ENCODE data around the gene FGFRL1.

FGFRL1 gene

DNA sequence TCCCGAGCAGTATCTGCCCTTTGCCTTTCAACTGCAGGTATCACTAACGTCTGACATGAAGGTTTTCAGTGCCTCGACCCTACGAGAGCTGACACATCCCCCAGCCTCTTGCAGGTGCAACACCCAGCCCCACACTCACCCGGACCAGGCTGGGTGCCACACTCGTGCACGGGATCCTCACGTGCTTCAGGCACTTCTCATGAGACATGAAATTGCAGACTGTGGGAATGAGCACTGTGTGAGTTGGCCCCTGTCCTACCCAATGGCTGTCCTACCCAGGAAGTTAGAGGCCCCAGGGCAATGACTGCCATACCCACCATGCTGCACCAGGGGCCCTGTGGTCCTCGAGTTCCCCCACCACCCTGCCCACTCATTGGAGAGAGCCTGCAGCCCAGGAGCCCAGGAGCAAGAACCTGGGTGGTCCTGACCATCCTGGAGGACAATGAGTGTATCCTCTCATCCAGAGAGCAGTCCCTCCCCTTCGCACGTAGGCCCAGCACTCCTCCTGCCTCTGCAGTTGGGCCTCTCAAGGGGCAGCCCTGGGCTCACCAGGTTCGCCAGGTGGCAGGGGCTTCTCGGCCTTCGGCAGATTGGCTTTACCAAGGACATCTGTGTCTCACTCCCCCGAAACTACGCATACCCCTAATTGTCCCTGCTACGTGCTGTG, 40.4 kb upstream of the FGFRL1 start:
- Histone ChIP-seq H3K27me3 (ENCODE audit: insufficient read depth, low read depth) (no peaks in the 10 kb centered on the region), H3K4me1 (ENCODE audit: low read depth, poor library complexity, severe bottlenecking) (no peaks in the 10 kb centered on the region), H3K27ac (no peak overlapping the region), H3K79me2 (ENCODE audit: insufficient read depth, low read depth) (no peaks in the 10 kb centered on the region), H3K4me2 (no peak overlapping the region), H3K36me3 (ENCODE audit: insufficient read depth) (no peaks in the 10 kb centered on the region), H2AFZ (ENCODE audit: low read depth) (no peak overlapping the region), H3K4me3 (IDR thresholded peaks at IDR 0.05; ENCODE audit: insufficient read depth, low read depth, low read length) (no peak overlapping the region), H3K9ac (no peak overlapping the region), H4K20me1 (ENCODE audit: insufficient read depth) (no peaks in the 10 kb centered on the region)
- TF ChIP-seq, protein P1, sequence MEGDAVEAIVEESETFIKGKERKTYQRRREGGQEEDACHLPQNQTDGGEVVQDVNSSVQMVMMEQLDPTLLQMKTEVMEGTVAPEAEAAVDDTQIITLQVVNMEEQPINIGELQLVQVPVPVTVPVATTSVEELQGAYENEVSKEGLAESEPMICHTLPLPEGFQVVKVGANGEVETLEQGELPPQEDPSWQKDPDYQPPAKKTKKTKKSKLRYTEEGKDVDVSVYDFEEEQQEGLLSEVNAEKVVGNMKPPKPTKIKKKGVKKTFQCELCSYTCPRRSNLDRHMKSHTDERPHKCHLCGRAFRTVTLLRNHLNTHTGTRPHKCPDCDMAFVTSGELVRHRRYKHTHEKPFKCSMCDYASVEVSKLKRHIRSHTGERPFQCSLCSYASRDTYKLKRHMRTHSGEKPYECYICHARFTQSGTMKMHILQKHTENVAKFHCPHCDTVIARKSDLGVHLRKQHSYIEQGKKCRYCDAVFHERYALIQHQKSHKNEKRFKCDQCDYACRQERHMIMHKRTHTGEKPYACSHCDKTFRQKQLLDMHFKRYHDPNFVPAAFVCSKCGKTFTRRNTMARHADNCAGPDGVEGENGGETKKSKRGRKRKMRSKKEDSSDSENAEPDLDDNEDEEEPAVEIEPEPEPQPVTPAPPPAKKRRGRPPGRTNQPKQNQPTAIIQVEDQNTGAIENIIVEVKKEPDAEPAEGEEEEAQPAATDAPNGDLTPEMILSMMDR (conservative IDR thresholded peaks at IDR 0.05; ENCODE audit: low read depth, low read length) = no peak

DNA sequence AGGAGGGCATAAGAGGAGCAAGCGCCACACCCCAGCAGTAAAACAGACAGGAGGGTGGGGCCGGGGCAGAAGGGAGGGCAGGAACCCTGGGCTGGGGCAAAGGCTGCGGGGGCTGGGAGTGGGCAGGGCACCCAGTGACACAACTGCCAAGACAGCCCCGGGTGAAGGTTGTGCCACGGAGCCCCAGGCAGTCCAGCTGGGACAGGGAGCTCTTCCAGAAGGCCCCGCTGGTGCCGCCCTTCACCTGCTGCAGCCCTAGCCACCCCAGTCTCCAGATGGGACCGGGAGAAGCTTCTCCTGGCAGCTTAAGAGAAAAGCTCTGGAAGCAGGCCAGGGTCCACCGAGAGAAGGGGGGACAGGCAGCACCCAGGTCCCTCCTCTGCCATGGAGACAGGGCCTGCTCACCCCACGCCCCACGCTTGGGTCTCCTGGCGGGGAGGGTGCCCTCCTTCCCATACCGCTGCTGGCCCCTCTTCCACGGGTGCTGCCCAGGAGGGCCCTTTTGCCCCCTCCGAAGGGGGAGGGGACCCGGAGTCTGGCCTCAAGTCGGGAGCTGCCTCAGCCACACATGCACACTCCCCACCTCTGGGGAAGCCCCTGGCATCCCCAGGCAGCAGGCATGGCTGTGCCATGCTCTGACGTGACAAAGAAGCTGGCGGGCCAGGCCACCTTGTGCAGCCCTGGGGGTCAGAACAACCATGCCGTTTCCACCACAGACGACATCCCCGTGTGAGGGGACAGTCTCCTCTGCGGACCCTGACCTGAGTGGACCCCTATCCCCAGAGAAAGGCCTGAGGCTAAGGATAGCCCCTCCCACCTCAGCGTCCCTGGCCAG, 39.5 kb upstream of the FGFRL1 start:
- Histone ChIP-seq H3K36me3 (ENCODE audit: insufficient read depth) (no peaks in the 10 kb centered on the region), H3K9ac (no peak overlapping the region), H3K4me2 (no peak overlapping the region), H3K27ac (no peak overlapping the region), H3K4me1 (ENCODE audit: low read depth, poor library complexity, severe bottlenecking) (no peaks in the 10 kb centered on the region), H3K4me3 (IDR thresholded peaks at IDR 0.05; ENCODE audit: insufficient read depth, low read depth, low read length) (no peak overlapping the region), H4K20me1 (ENCODE audit: insufficient read depth) (no peaks in the 10 kb centered on the region), H3K79me2 (ENCODE audit: insufficient read depth, low read depth) (no peaks in the 10 kb centered on the region), H2AFZ (ENCODE audit: low read depth) (no peak overlapping the region), H3K27me3 (ENCODE audit: insufficient read depth, low read depth) (no peaks in the 10 kb centered on the region)
- TF ChIP-seq, protein P1 (conservative IDR thresholded peaks at IDR 0.05; ENCODE audit: low read depth, low read length) = no peak

DNA sequence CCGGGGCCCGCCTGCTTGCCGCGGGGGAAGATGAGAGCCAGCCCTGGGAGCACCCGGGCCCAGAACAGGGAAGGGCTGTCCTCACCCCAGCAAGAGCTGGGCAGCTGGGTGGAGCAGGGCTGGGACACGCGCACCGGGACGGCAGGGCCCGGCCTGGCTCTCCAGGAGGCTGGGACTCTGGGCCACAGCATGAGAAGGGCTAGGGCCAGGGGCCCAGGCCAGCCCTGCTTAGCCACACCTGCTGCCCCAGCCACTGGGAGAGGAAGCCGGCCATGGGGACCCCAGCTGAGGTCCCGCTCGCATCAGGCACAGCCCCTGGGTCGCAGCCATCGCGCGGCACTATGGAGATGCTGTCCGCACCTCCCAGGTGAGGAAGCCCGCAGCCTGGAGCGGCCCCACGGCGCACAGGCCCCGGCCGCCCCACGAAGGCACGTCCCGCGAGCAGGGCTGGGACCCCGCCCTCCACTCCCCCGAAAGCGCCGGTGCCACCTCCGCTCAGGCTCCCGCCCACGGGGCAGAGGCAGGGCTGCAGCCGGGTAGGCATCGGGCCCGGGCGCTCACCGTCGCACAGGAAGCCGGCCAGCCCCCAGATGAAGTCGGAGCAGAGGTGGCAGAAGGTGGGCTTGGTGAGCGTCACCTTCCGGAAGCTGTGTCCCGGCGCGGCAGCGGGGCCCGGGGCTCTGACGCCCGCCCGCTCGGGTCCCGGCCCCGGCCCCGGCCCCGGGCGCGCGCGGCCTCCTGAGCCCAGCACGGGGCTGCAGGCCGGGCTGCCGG, 38.6 kb upstream of the FGFRL1 start:
- H3K9ac ChIP-seq = no peak overlapping the region
- no peak overlapping the region for H3K4me2 ChIP-seq
- H3K79me2 ChIP-seq (ENCODE audit: insufficient read depth, low read depth) = no peaks in the 10 kb centered on the region
- H3K27ac ChIP-seq = no peak overlapping the region
- no peak overlapping the region for H3K4me3 ChIP-seq (IDR thresholded peaks at IDR 0.05; ENCODE audit: insufficient read depth, low read depth, low read length)
- no peaks in the 10 kb centered on the region for H3K36me3 ChIP-seq (ENCODE audit: insufficient read depth)
- H4K20me1 ChIP-seq (ENCODE audit: insufficient read depth) = no peaks in the 10 kb centered on the region
- H3K27me3 ChIP-seq (ENCODE audit: insufficient read depth, low read depth) = no peaks in the 10 kb centered on the region
- TF ChIP-seq, protein P1 (conservative IDR thresholded peaks at IDR 0.05; ENCODE audit: low read depth, low read length) = no peak
- no peaks in the 10 kb centered on the region for H3K4me1 ChIP-seq (ENCODE audit: low read depth, poor library complexity, severe bottlenecking)
- H2AFZ ChIP-seq (ENCODE audit: low read depth) = no peak overlapping the region

DNA sequence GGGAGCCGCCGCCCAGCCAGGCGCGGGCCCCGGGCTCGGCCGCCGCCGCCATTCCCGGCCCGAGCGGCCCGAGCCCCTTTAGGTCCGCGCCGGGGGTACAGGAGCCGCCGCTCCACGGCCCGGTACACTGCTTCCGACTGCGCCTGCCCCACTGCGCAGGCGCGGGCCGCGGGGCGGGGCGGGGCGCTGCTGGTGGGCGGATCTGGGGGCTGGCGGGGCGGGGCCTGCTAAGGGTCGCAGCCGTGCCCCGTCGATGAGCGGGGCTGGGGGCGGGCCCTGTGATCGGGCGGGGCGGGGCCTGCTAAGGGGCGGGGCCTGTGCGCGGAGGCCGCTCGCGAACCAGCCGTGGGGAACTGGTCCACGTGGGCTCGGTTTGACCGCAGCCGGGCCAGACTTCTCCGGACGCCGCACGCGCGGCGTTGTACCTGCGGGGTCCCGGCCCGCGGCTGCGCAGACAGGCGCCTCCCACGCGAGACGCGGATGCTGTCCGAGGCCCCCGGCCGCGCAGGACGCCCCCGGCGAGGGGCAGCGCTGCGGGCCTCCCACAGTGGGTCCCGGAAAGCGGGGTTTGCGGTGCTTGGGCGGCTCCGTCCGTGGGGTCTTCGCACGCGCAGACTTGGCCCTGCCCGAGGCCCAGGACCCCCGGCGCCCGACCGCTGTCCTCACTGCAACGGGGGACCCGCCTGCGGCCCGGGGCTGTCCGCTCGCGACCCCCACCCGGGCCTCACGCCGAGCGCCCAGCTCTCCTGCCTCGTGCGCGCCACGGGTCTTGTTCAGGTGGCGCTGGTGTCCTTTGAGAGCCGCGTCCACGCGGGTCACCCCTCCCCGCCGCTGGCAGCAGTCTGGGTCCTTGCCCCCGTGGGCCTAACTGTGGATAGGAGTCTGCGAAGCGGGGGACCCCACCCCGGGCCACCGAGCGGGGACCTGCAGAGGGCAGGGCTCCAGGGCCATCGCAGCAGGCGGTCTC, 37.7 kb upstream of the FGFRL1 start, which contains the start of gene DGKQ:
Gene DGKQ (minus strand): TSS at position 139 of the 967 bp plus-strand sequence. CDS start 87 bp downstream, at position 52.
- Histone ChIP-seq H3K27ac (no peak within 1 kb of the TSS), H3K27me3 (ENCODE audit: insufficient read depth, low read depth) (no peaks in the 10 kb centered on the region), H3K36me3 (ENCODE audit: insufficient read depth) (no peaks in the 10 kb centered on the region), H3K4me1 (ENCODE audit: low read depth, poor library complexity, severe bottlenecking) (no peaks in the 10 kb centered on the region), H4K20me1 (ENCODE audit: insufficient read depth) (no peaks in the 10 kb centered on the region), H2AFZ (ENCODE audit: low read depth) (no peak within 1 kb of the TSS), H3K4me3 (IDR thresholded peaks at IDR 0.05; ENCODE audit: insufficient read depth, low read depth, low read length) (no peak within 1 kb of the TSS), H3K4me2 (no peak within 1 kb of the TSS), H3K79me2 (ENCODE audit: insufficient read depth, low read depth) (no peaks in the 10 kb centered on the region), H3K9ac (no peak within 1 kb of the TSS)
- TF ChIP-seq, protein P1 (conservative IDR thresholded peaks at IDR 0.05; ENCODE audit: low read depth, low read length) = no peak
